HL-60 (cell line): Measurements from ENCODE around the gene GSK3B.
A peak's percentile ranks its signal among the peaks of the same experiment; 100 is the strongest.

Experiments
- DNase-seq, 2 experiments: peaks; one replicate each; pipeline ENCODE4 v3.0.0-alpha.2; 2010 to 2020; ENCODE audit warnings: low read depth in 1 of 2, low spot score in 1 of 2
- H3K27ac ChIP-seq: fragments of 250-450 bp; sonication (Bioruptor Pico); replicated peaks from 2 replicates; pipeline ENCODE4 v1.5.1; 2020; ENCODE audit warnings: mild to moderate bottlenecking, moderate library complexity
- H3K27me3 ChIP-seq: fragments of 250-450 bp; sonication (Bioruptor Pico); 2 replicates; pipeline ENCODE4 v1.5.1; 2021; ENCODE audit warnings: mild to moderate bottlenecking, moderate library complexity; ENCODE audit not compliant: insufficient read depth, poor library complexity, severe bottlenecking
- H3K4me3 ChIP-seq: replicated peaks from 2 replicates; pipeline ENCODE4 v1.5.1; 2011; ENCODE audit warnings: mild to moderate bottlenecking, control low read depth, low read length; ENCODE audit not compliant: insufficient read depth
- GABPA ChIP-seq: IDR thresholded peaks from 2 replicates; pipeline ENCODE4 v1.6.1; 2012; ENCODE audit warnings: low read depth
- POLR2AphosphoS5 ChIP-seq: IDR thresholded peaks from 2 replicates; pipeline ENCODE4 v1.6.1; 2012; ENCODE audit warnings: low read depth
- REST ChIP-seq: IDR thresholded peaks from 2 replicates; pipeline ENCODE4 v1.6.1; 2012; ENCODE audit warnings: low read depth; ENCODE audit not compliant: insufficient replicate concordance
- SPI1 ChIP-seq: IDR thresholded peaks from 2 replicates; pipeline ENCODE4 v1.6.1; 2012; ENCODE audit warnings: low read depth, mild to moderate bottlenecking, borderline replicate concordance
- TF ChIP-seq, protein P1 (sequence below): IDR thresholded peaks from one replicate; pipeline ENCODE4 v1.5.1; 2011; ENCODE audit warnings: low read length, control low read depth, inconsistent platforms; ENCODE audit not compliant: insufficient read depth

Gene GSK3B

GRCh38 chr3:120039642-120040610, 54.3 kb downstream of the GSK3B start:
- H3K27me3 ChIP-seq: no peaks in the 10 kb centered on the region
- no peak overlapping the region for H3K27ac ChIP-seq
- peak; percentile 11 to 21 for DNase-seq
- TF ChIP-seq POLR2AphosphoS5: no peak
- TF ChIP-seq GABPA: no peak
- TF ChIP-seq, protein P1, sequence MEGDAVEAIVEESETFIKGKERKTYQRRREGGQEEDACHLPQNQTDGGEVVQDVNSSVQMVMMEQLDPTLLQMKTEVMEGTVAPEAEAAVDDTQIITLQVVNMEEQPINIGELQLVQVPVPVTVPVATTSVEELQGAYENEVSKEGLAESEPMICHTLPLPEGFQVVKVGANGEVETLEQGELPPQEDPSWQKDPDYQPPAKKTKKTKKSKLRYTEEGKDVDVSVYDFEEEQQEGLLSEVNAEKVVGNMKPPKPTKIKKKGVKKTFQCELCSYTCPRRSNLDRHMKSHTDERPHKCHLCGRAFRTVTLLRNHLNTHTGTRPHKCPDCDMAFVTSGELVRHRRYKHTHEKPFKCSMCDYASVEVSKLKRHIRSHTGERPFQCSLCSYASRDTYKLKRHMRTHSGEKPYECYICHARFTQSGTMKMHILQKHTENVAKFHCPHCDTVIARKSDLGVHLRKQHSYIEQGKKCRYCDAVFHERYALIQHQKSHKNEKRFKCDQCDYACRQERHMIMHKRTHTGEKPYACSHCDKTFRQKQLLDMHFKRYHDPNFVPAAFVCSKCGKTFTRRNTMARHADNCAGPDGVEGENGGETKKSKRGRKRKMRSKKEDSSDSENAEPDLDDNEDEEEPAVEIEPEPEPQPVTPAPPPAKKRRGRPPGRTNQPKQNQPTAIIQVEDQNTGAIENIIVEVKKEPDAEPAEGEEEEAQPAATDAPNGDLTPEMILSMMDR: no peak
- TF ChIP-seq SPI1: no peak
- TF ChIP-seq REST: no peak
- no peak overlapping the region for H3K4me3 ChIP-seq

GRCh38 chr3:120033596-120033995, 60.7 kb downstream of the GSK3B start:
- Histone ChIP-seq H3K27me3 (no peaks in the 10 kb centered on the region), H3K27ac (peak overlapping the region; percentile 16), H3K4me3 (no peak overlapping the region)
- TF ChIP-seq, protein P1: no peak
- TF ChIP-seq SPI1: peak; percentile 94
- TF ChIP-seq POLR2AphosphoS5: peak; percentile 60; the same call in 1 of the 2 replicates
- DNase-seq: peak; percentile 81 to 87

DNA sequence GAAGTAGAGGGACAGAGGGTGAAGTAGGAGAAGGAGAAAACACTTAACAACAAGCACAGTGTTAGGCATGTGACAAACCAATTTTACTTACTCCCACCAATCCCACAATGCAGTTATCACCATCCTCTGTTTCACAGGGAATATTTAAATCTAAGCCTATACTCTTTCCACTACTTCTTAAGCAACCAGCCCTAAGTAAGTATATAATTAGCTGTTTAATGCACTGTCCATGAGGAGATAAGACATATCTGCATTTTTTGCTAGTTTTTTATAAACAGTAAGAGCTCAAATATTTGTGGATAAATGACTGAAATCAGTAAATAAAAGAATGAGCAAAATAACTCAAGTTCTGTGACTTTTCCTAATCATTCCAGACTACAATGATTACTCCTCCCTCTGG, 62.7 kb downstream of the GSK3B start:
- no peak for TF ChIP-seq GABPA
- no peak for TF ChIP-seq REST
- TF ChIP-seq, protein P1: no peak
- TF ChIP-seq SPI1: no peak
- TF ChIP-seq POLR2AphosphoS5: no peak
- no peak overlapping the region for H3K4me3 ChIP-seq
- H3K27me3 ChIP-seq: no peaks in the 10 kb centered on the region
- no peak overlapping the region for H3K27ac ChIP-seq
- DNase-seq: no peak
